ENCODE data around the gene GATC. TPM values are rescaled to one million over a fixed set of nuclear protein-coding genes. Genes with fewer than 3 reads are reported as not detected.
A peak's percentile ranks its signal among the peaks of the same experiment; 100 is the strongest.

The GATC gene
- total RNA-seq, 4 donors from 2014 or later, result 8.1 to 19.8 (median 14.2) TPM

DNA sequence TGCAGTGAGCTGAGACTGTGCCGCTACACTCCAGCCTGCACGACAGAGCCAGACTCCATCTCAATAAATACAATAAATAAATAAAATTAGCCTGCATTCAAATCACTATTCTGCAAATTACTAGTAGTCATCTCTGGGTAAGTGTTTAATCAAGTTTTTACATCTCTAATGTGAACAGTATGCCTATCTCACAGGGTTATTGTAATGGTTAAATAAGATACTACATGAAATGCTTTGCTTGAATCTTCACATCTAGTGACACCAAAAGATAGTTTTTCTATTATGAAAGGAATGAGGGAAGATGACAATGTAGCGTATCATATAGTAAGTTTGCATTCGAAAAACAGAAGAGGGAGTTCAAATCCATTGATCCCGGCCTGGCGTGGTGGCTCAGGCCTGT is 21.2 kb downstream of the GATC start:
- WGBS, 2 donors, result 92 to 93% methylated on average over 6 of the region's 6 CpGs
- Histone ChIP-seq H3K4me1 (peaks cover 18 to 58% (median 38%) of the 10 kb centered on the region in 3 donors), H3K27me3 (no peaks in the 10 kb centered on the region), H3K36me3 (peaks cover 10 to 52% (median 27%) of the 10 kb centered on the region in 3 donors), H3K27ac (no peak overlapping the region), H3K9me3 (no peaks in the 10 kb centered on the region), H3K4me3 (no peak overlapping the region)
- no peak for TF ChIP-seq POLR2A (IDR thresholded peaks at IDR 0.05)
- TF ChIP-seq, protein P1, sequence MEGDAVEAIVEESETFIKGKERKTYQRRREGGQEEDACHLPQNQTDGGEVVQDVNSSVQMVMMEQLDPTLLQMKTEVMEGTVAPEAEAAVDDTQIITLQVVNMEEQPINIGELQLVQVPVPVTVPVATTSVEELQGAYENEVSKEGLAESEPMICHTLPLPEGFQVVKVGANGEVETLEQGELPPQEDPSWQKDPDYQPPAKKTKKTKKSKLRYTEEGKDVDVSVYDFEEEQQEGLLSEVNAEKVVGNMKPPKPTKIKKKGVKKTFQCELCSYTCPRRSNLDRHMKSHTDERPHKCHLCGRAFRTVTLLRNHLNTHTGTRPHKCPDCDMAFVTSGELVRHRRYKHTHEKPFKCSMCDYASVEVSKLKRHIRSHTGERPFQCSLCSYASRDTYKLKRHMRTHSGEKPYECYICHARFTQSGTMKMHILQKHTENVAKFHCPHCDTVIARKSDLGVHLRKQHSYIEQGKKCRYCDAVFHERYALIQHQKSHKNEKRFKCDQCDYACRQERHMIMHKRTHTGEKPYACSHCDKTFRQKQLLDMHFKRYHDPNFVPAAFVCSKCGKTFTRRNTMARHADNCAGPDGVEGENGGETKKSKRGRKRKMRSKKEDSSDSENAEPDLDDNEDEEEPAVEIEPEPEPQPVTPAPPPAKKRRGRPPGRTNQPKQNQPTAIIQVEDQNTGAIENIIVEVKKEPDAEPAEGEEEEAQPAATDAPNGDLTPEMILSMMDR (IDR thresholded peaks at IDR 0.05), result no peak
- intact Hi-C loops (cut with DNase I), result no loop called here
- no peak for DNase-seq

DNA sequence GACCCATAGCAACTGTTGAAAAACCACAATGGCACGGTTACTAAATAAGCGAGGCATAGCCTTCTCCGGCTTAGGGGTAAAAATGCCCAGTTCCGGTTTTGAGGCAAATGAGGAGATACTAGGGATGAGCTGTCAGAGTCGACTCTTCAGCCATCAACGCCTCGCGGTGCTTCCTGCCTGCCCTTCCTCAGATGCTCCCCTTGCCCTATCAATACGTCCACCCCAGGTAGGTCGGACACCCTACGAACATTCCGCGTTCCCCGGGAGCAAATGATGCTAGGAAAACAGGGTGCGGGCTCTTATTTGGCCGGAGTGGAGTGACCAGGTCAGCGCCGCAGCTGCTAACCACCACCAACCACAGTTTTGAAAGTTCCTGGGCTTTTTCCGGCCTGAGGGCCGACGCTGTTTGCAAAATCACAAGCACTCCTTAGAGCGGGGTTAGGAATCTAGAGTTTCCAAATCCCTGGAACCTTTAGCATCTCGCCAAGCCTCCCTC is 22.1 kb downstream of the GATC start:
- TF ChIP-seq POLR2A (IDR thresholded peaks at IDR 0.05), result no peak
- TF ChIP-seq, protein P1 (IDR thresholded peaks at IDR 0.05), result no peak
- intact Hi-C loops (cut with DNase I), result no loop called here
- Histone ChIP-seq H3K4me3 (peak overlapping the region; percentile 72 to 99 (median 75)), H3K36me3 (peaks cover 4 to 43% (median 18%) of the 10 kb centered on the region in 3 donors), H3K27ac (peak overlapping the region; percentile 88 to 98 (median 96)), H3K4me1 (peaks cover 18 to 67% (median 40%) of the 10 kb centered on the region in 3 donors), H3K27me3 (no peaks in the 10 kb centered on the region), H3K9me3 (no peaks in the 10 kb centered on the region)
- 3 to 5% methylated on average over 4 to 19 of the region's 23 CpGs for WGBS, 2 donors
- DNase-seq, result no peak

DNA sequence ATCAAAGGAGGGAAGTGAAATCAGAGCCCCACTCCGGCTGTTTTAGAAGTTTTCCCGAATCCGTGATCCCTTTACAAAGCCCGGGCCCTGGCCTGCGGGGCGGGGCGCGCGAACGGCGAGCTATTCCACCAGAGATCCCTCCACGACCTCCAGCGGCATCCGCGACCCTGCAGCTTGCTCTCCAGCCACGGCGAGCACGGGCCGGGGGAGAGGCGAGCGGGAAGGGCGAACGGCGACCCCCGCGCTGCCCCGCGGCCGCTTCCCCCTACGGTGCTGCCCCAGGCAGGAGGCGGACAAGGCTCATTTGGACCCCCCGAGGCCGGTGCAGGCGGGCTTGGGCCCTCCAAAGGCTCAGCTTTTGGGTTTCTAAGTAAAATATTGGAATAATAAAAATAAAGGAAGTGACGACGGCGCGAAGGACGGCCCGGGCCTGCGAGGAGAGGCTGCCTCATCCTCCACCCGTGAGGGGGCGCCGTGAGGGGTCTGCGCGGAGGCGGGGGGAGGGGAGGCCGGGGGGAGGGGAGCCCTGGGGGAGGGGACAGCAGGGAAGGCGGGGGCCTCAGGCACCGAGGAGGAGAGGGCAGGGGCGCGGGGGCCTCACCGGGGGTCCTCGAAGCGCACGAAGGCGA is 22.7 kb downstream of the GATC start:
- DNase-seq, result no peak
- 0 to 1% methylated on average over 7 to 24 of the region's 57 CpGs for WGBS, 2 donors
- H3K4me1 ChIP-seq, result peaks cover 18 to 73% (median 46%) of the 10 kb centered on the region in 3 donors
- peak overlapping the region; percentile 88 to 98 (median 96) for H3K27ac ChIP-seq
- H3K27me3 ChIP-seq, result no peaks in the 10 kb centered on the region
- peaks cover 0 to 37% (median 12%) of the 10 kb centered on the region in 3 donors for H3K36me3 ChIP-seq
- H3K9me3 ChIP-seq, result no peaks in the 10 kb centered on the region
- H3K4me3 ChIP-seq, result peak overlapping the region; percentile 72 to 99 (median 75)
- TF ChIP-seq, protein P1 (IDR thresholded peaks at IDR 0.05), result peak in 1 of 6 experiments; percentile 5
- TF ChIP-seq POLR2A (IDR thresholded peaks at IDR 0.05), result no peak
- intact Hi-C loops (cut with DNase I), result no loop called here

DNA sequence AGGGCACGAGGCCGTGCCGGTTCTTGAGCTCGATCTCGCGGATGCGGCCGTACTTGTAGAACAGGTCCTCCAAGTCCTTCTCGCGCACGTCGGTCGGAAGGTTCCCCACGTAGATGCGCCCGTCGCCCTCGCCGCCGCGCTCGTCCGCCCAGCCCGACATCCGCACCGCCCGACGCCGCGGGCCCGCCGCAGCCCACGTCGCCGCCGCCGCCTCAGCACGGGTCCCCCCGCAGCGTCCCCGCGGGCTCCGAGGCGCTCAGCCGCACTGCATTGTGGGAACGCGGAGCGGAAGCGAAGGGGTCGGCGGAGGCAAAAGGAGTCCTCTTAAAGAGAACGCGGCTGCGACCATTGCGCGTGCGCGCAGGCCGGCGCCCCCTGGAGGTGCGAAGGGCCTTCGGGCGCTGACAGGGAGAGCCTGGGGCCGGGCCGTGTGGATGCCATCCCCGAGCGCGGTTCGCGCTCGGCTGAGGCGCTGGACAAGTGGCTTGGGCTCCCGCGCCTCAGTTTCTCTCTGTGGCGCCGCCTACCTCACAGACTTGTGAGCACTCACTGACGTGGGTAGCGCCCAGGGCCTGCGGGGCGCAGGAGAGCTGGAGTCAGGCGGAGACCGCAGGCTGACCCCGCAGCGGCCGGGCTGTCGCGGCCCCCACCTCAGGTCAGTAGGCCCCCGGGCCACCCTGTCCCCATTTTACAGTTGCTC is 23.4 kb downstream of the GATC start, which contains the start of gene SRSF9:
SRSF9 (minus strand) TSS at position 299 of the 700 bp plus-strand sequence; CDS start at position 160, 139 bp downstream.
- intact Hi-C loops (cut with DNase I), result no loop called here
- Histone ChIP-seq H3K4me3 (peak within 1 kb of the TSS; percentile 72 to 99 (median 75)), H3K36me3 (peaks cover 0 to 31% (median 8%) of the 10 kb centered on the region in 3 donors), H3K27me3 (no peaks in the 10 kb centered on the region), H3K27ac (peak within 1 kb of the TSS; percentile 88 to 98 (median 96)), H3K9me3 (no peaks in the 10 kb centered on the region), H3K4me1 (peaks cover 18 to 77% (median 47%) of the 10 kb centered on the region in 3 donors)
- 0% methylated on average over 4 to 22 of the region's 88 CpGs for WGBS, 2 donors
- peak; percentile 58 for DNase-seq
- TF ChIP-seq POLR2A (IDR thresholded peaks at IDR 0.05), result peak in 2 of 4 donors; percentile 76
- TF ChIP-seq, protein P1 (IDR thresholded peaks at IDR 0.05), result peak; percentile 83 to 93 (median 87)

Data from esophagus squamous epithelium (tissue), 5 donors.